K562 (cell line): ENCODE data around the gene SFXN3.

ENCODE experiments used
- JUND ChIP-seq, 2 experiments: IDR thresholded peaks; 2 replicates in 1 of 2; 3 replicates in 1 of 2; pipeline ENCODE4 v1.6.1; 2011; ENCODE audit warnings: borderline replicate concordance in 2 of 2, low read depth in 2 of 2, low read length in 2 of 2, improper control_type of control experiment in 1 of 2, missing biosample characterization in 1 of 2, missing genetic modification characterization in 1 of 2, missing genetic modification reagents in 1 of 2
- POLR2G ChIP-seq: fragments of 200-400 bp; formaldehyde crosslinking; IDR thresholded peaks from 2 replicates; pipeline ENCODE4 v1.6.1; 2017; ENCODE audit warnings: low read depth, mild to moderate bottlenecking, antibody characterized with exemption, low read length, moderate library complexity
- TGIF2 ChIP-seq: sonication (generic); formaldehyde crosslinking; IDR thresholded peaks from 2 replicates; pipeline ENCODE4 v1.8.1; 2022; ENCODE audit warnings: mild to moderate bottlenecking, missing genetic modification reagents, moderate library complexity
- USF2 ChIP-seq: sonication (generic); formaldehyde crosslinking; IDR thresholded peaks from 2 replicates; pipeline ENCODE4 v1.5.0; 2020; ENCODE audit warnings: missing genetic modification reagents
- ZBTB17 ChIP-seq: fragments of 450-650 bp; formaldehyde crosslinking; IDR thresholded peaks from 2 replicates; pipeline ENCODE4 v1.4.0; 2020; ENCODE audit warnings: mild to moderate bottlenecking

GRCh38 chr10:101036726-101037125 lies 5.7 kb downstream of the SFXN3 start:
- no peak for TF ChIP-seq ZBTB17 (CRISPR knock-in tag)
- TF ChIP-seq POLR2G = no peak
- no peak for TF ChIP-seq TGIF2
- no peak for TF ChIP-seq JUND (IDR thresholded peaks at IDR 0.05; ENCODE audit: borderline replicate concordance, low read depth, low read length)
- TF ChIP-seq JUND (tag; IDR thresholded peaks at IDR 0.05; ENCODE audit: borderline replicate concordance, low read depth, low read length) = no peak
- TF ChIP-seq USF2 (CRISPR knock-in tag) = no peak
